Lower lobe of right lung (tissue), 2 donors: Measurements from ENCODE around the gene PDGFRA. TPM values are rescaled to one million over a fixed set of nuclear protein-coding genes. Genes with fewer than 3 reads are reported as not detected.

Source experiments
- ATAC-seq, 2 donors: fragments of 200-7000 bp; cut with Tn5 transposase; one replicate each; pipeline ENCODE4 v1.9.1; 2020 to 2022; ENCODE audit warnings: mild to moderate bottlenecking in 2 of 2, moderate library complexity in 2 of 2
- DNase-seq: peaks from one replicate; pipeline ENCODE4 v3.0.0-alpha.2; 2020
- H3K27ac ChIP-seq: fragments of 200-600 bp; one replicate; pipeline ENCODE4 v1.8.0; 2022
- H3K27me3 ChIP-seq: fragments of 200-600 bp; one replicate; pipeline ENCODE4 v1.8.0; 2022; ENCODE audit warnings: low read depth
- H3K36me3 ChIP-seq: fragments of 200-600 bp; one replicate; pipeline ENCODE4 v1.8.0; 2022; ENCODE audit warnings: mild to moderate bottlenecking
- H3K4me1 ChIP-seq: fragments of 200-600 bp; one replicate; pipeline ENCODE4 v1.8.0; 2022
- H3K4me3 ChIP-seq: fragments of 200-600 bp; one replicate; pipeline ENCODE4 v1.8.0; 2022; ENCODE audit warnings: mild to moderate bottlenecking
- H3K9me3 ChIP-seq: fragments of 200-600 bp; one replicate; pipeline ENCODE4 v1.8.0; 2022
- CTCF ChIP-seq: fragments of 200-600 bp; IDR thresholded peaks from one replicate; pipeline ENCODE4 v1.8.0; 2022; ENCODE audit warnings: antibody characterized with exemption, mild to moderate bottlenecking
- intact Hi-C: fragments of 100-400 bp; cut with DNase I; formaldehyde crosslinking; loops from one replicate; pipeline ENCODE4 v1.11.0; 2022
- total RNA-seq: library from RNA; stranded (reverse); fragmentation: NEBNext Ultra II Directional; extraction: Animal tissue kit (Norgen Biotek cat#: 25700); gene quantifications from one replicate; pipeline ENCODE4 v1.2.1, GENCODE V29; 2021
- donor health status: DM: no; HTN: yes; CAD: no; lungs with severe emphysema.

The PDGFRA gene
- total RNA-seq, 1 donor from 2014 or later = 69.5 TPM

- H3K4me1 ChIP-seq = no peaks in the 10 kb centered on the region
These were observed 67.6 kb downstream of the PDGFRA start for GRCh38 chr4:54296548-54297203.

GRCh38 chr4:54308110-54308509 is 79.0 kb downstream of the PDGFRA start:
- no peaks in the 10 kb centered on the region for H3K4me1 ChIP-seq
- H3K27me3 ChIP-seq = no peaks in the 10 kb centered on the region
- DNase-seq = no peak
- no peak overlapping the region for H3K27ac ChIP-seq
- TF ChIP-seq CTCF = no peak
- no peak for ATAC-seq
- H3K36me3 ChIP-seq = no peaks in the 10 kb centered on the region
- intact Hi-C loops = no loop called here
- H3K9me3 ChIP-seq = peaks cover 6% of the 10 kb centered on the region
- H3K4me3 ChIP-seq = no peak overlapping the region

More at GRCh38 chr4:54296548-54297203, 67.6 kb downstream of the PDGFRA start:
- Histone ChIP-seq H3K9me3 (no peaks in the 10 kb centered on the region), H3K27me3 (no peaks in the 10 kb centered on the region), H3K27ac (no peak overlapping the region), H3K36me3 (no peaks in the 10 kb centered on the region), H3K4me3 (no peak overlapping the region)
- intact Hi-C loops = no loop called here
- TF ChIP-seq CTCF = no peak
- DNase-seq = no peak
- ATAC-seq = no peak

GRCh38 chr4:54315561-54316538 is 86.8 kb downstream of the PDGFRA start:
- ATAC-seq = peak in 1 of 2 donors; percentile 55
- H3K4me1 ChIP-seq = no peaks in the 10 kb centered on the region
- H3K9me3 ChIP-seq = no peaks in the 10 kb centered on the region
- DNase-seq = no peak
- intact Hi-C loops = no loop called here
- H3K27me3 ChIP-seq = no peaks in the 10 kb centered on the region
- H3K27ac ChIP-seq = no peak overlapping the region
- H3K36me3 ChIP-seq = no peaks in the 10 kb centered on the region
- no peak for TF ChIP-seq CTCF
- no peak overlapping the region for H3K4me3 ChIP-seq

GRCh38 chr4:54317690-54318089 is 88.6 kb downstream of the PDGFRA start:
- H3K4me3 ChIP-seq = no peak overlapping the region
- TF ChIP-seq CTCF = no peak
- ATAC-seq = peak in 1 of 2 donors; percentile 26

GRCh38 chr4:54318904-54319303 is 89.8 kb downstream of the PDGFRA start:
- Histone ChIP-seq H3K4me3 (no peak overlapping the region), H3K27me3 (no peaks in the 10 kb centered on the region), H3K27ac (no peak overlapping the region), H3K36me3 (no peaks in the 10 kb centered on the region), H3K4me1 (no peaks in the 10 kb centered on the region), H3K9me3 (no peaks in the 10 kb centered on the region)
- no peak for DNase-seq
- intact Hi-C loops = no loop called here
- TF ChIP-seq CTCF = peak; percentile 75
- peak; percentile 60 to 63 for ATAC-seq

More at GRCh38 chr4:54317690-54318089, 88.6 kb downstream of the PDGFRA start:
- intact Hi-C loops = no loop called here
- no peaks in the 10 kb centered on the region for H3K27me3 ChIP-seq
- no peak overlapping the region for H3K27ac ChIP-seq
- no peaks in the 10 kb centered on the region for H3K9me3 ChIP-seq
- no peaks in the 10 kb centered on the region for H3K4me1 ChIP-seq
- no peak for DNase-seq
- no peaks in the 10 kb centered on the region for H3K36me3 ChIP-seq
